NCI-H1092 (cell line): Measurements from ENCODE around the gene ZNF232.
"Not testable (repeated sequence)": the region's sequence is repeated elsewhere in the genome, so short reads cannot be mapped to it uniquely, and the experiment has no call there.

Experiments
- DNase-seq: peaks from one replicate; lab custom pipeline; 2025; lab: John Stamatoyannopoulos, UW

ZNF232 gene

GRCh38 chr17:5111402-5112204 lies at the start of gene ZNF232:
Gene ZNF232 (minus strand): TSS chr17:5111878. CDS start chr17:5111822, 56 bp downstream.
- DNase-seq, result peak; percentile 93

- not testable (repeated sequence) for DNase-seq
Measured at GRCh38 chr17:5160702-5161101, 49.0 kb upstream of the ZNF232 start.

GRCh38 chr17:5146122-5146521 lies 34.4 kb upstream of the ZNF232 start:
- DNase-seq, result not testable (repeated sequence)

GRCh38 chr17:5142877-5143276 lies 31.2 kb upstream of the ZNF232 start:
- not testable (repeated sequence) for DNase-seq

GRCh38 chr17:5139458-5139732 lies 27.7 kb upstream of the ZNF232 start:
- no peak for DNase-seq

GRCh38 chr17:5138616-5139457 lies 27.2 kb upstream of the ZNF232 start:
- no peak for DNase-seq

GRCh38 chr17:5138198-5138544 lies 26.5 kb upstream of the ZNF232 start:
- DNase-seq, result not testable (repeated sequence)

- DNase-seq, result not testable (repeated sequence)
Measured at GRCh38 chr17:5137511-5138197, 26.0 kb upstream of the ZNF232 start.

GRCh38 chr17:5136580-5137412 lies 25.1 kb upstream of the ZNF232 start:
- DNase-seq, result not testable (repeated sequence)

- no peak for DNase-seq
Measured at GRCh38 chr17:5135726-5136579, 24.3 kb upstream of the ZNF232 start.

- DNase-seq, result not testable (repeated sequence)
Measured at GRCh38 chr17:5135131-5135712, 23.5 kb upstream of the ZNF232 start.

GRCh38 chr17:5134571-5134970 lies 22.9 kb upstream of the ZNF232 start:
- not testable (repeated sequence) for DNase-seq

- not testable (repeated sequence) for DNase-seq
Measured at GRCh38 chr17:5133961-5134360, 22.3 kb upstream of the ZNF232 start.

GRCh38 chr17:5133311-5133710 lies 21.6 kb upstream of the ZNF232 start:
- DNase-seq, result no peak

GRCh38 chr17:5132503-5133225 lies 21.0 kb upstream of the ZNF232 start:
- DNase-seq, result not testable (repeated sequence)

- DNase-seq, result not testable (repeated sequence)
Measured at GRCh38 chr17:5131799-5132502, 20.3 kb upstream of the ZNF232 start.

GRCh38 chr17:5131146-5131715 lies 19.6 kb upstream of the ZNF232 start:
- DNase-seq, result no peak

GRCh38 chr17:5130687-5131086 lies 19.0 kb upstream of the ZNF232 start:
- DNase-seq, result not testable (repeated sequence)

- not testable (repeated sequence) for DNase-seq
Measured at GRCh38 chr17:5130261-5130660, 18.6 kb upstream of the ZNF232 start.
